Stimulated activated CD8-positive, alpha-beta memory T cell treated with anti-CD3 and anti-CD28 coated beads, Interleukin-7, amount 100 ng/mL, for 48 hours (primary cell): ENCODE measurements around the gene HTR3D.
"Not testable (repeated sequence)": the region's sequence is repeated elsewhere in the genome, so short reads cannot be mapped to it uniquely, and the experiment has no call there.

Experiments
- DNase-seq, 2 donors: peaks; one replicate each; pipeline ENCODE4 v3.0.0-alpha.2; 2020; ENCODE audit warnings: low read depth in 1 of 2; ENCODE audit errors: extremely low read depth in 1 of 2

Gene HTR3D, protein sequence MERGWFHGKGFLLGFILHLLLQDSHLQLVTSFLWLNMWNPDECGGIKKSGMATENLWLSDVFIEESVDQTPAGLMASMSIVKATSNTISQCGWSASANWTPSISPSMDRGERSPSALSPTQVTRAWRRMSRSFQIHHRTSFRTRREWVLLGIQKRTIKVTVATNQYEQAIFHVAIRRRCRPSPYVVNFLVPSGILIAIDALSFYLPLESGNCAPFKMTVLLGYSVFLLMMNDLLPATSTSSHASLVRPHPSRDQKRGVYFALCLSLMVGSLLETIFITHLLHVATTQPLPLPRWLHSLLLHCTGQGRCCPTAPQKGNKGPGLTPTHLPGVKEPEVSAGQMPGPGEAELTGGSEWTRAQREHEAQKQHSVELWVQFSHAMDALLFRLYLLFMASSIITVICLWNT

DNA sequence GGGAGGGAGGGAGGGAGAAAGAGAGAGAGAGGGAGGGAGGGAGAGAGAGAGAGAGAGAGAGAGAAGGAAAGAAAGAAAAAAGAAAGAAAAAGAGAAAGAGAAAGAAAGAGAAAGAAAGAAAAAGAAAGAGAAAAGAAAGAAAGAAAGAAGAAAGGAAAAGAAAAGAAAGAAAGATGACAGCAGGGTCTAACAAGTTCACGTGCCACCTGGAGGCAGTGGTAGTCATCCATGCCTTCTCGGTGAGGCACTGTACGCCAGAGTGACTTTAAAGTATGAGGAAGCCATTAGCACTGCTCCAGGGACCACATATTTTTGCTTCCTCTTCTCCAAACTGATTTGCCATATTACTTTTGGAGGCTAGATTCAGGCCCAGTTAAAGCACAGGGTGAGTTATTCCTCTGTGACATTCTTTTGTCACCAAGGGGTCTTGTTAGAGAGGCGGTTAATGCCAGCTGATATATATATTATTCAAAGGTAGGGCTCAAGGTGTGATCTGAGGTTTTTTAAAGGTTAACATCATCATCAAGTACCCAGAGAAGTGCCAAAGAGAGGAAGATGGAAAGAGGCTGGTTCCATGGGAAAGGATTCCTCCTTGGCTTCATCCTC, at the start of gene HTR3D:
HTR3D (plus strand) TSS at position 556 of the 606 bp plus-strand sequence; CDS start at position 556, 0 bp downstream.
- no peak for DNase-seq

- DNase-seq, result no peak
Observed at GRCh38 chr3:183981990-183982644, 49.4 kb upstream of the HTR3D start.

DNA sequence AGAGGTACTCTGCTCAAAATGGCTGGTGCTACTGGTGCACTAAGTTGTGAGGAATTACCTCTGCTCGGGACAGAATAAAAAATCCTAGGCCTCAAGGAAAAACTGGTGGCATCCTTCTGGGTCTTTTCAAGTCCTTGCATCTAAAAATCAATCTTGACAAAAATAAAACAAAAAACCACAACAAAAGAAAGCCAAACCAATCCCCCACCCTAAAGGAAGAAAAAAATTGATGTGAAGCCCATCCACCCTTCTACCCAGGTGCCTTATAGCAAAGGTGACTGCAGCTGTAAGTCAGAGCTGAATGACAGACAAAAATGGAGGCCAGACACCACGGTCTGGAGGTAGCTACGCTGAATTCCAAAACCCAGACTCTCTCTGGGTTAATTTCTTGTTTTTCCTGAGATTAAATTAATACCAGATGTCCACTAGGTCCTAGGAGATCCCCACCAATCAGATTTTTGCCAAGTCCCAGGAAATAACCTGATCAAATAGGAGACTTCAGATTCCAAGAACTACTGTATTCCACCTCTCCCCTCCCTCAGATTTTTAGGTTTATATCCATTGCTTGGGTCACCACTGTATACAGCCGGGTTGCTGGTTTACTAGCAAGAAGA, 47.3 kb upstream of the HTR3D start:
- DNase-seq, result no peak

DNA sequence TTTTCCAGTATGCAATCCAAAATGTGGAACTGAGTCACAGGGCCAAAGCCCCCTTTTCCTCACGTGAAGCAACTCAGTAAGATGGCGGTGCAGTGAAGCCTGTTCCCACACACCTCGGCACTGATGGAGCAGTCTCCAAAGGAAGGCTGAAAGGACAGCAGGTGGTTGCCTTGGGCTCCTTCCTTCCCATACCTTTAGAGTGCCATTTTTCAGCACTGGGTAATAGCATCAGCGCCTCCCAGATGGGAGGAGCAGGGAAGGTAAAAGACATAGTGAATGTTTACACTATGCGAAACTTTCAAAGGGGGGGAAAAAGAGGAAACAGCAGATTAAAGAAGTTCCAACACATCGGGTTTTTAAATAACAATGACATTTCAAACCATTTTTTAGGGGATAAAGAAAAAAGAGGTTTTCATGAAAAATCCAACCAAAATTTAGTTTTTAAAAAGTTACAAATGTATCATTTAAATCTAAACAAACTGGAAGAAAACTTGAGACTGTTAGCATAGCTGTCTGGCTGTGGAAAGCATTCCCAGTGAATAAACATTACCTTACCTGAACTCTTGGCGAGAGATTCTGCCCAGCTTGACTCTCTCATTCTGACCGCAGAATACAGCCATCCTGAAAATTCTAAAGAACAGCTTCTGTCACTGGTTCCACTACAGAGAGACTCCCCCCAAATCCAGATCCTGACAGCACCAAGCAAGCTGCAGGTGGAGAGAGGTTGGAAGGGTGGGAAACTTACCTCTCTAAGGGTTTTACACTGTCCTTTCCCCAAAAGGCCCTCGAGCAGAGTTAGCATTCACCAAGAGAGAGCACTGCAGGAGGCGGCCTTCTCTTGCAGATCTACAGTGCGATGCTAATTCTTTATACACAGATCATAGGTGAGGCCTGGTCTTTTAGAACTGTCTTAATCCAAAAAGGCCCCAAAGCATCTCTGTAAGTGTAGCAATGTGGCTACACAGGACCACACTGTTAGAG, 46.5 kb upstream of the HTR3D start:
- DNase-seq, result no peak

DNA sequence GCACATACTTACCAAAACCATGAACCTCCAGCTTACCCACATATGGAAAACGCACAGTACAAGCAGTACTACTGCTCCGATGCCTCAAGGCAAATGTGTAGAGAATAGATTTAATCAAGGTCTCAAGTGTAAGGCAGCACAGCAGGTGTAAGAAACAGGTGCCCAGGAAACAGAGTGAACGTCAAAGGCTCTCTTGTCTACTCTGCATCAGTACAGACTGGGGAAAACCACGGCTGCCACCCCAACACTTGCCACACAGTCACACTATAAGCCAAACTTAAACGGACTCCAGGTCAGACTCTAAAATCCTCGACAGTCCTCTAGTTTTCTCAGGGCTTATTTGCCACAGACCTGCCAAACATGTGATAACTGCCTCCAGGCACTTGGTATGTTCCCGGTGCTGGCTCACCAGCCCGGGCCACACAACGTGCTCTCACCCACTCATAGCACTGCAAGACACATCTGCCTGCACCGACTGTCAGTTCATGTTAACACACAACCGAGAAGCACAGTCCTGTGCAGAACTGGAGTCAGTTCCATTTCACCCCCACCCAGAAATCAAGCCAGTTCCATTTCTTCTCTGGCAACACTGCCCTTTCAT, 44.4 kb upstream of the HTR3D start:
- no peak for DNase-seq

DNA sequence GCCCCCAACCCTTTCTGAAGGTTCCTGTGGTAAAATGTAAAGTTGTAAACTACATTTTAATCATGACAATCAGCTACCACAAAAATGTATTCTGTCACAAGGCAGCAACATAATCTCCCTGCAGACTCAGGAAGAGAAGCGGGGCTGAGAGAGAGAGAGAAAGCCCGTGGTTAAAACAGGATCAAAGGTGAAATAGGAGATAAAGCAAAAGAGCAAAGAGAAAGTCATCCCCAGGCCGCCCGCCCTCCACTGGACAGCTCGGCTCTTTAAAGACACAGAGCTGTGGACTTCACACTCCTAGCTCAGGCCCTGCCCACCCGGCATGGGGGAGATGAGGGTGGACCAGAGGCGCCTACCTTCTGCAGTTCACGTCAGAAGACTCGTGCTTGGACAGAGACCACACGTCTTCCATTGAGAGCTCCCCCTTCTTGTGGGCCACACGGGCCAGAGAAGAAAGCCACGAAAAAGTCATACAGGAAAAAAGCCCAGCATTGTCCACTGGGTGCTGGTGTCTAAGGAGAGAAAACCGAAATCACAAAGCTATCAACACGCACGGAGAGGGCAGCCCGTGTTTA, 43.2 kb upstream of the HTR3D start:
- no peak for DNase-seq

GRCh38 chr3:183991403-183991802, 40.1 kb upstream of the HTR3D start:
- DNase-seq, result no peak

GRCh38 chr3:184001761-184002160, 29.8 kb upstream of the HTR3D start:
- DNase-seq, result no peak

DNA sequence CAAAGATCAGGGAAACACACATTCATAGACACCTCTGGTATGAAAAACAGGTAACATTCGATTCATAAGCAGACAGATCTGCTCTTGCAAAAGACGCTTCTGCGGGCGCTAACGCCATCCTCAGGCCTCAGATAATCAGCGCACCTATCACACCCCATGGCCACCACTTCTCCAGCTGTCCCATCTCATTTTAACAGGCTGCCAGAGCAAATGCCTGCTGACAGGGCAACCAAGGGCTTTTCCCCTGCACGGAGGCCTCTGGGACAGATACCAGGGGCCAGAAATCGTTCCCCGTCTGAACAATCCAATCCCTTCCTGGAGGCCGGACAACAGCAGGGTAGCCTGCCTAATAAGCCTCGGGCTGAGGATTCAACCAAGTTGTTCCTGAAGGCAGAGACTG, 29.1 kb upstream of the HTR3D start:
- DNase-seq, result no peak

DNA sequence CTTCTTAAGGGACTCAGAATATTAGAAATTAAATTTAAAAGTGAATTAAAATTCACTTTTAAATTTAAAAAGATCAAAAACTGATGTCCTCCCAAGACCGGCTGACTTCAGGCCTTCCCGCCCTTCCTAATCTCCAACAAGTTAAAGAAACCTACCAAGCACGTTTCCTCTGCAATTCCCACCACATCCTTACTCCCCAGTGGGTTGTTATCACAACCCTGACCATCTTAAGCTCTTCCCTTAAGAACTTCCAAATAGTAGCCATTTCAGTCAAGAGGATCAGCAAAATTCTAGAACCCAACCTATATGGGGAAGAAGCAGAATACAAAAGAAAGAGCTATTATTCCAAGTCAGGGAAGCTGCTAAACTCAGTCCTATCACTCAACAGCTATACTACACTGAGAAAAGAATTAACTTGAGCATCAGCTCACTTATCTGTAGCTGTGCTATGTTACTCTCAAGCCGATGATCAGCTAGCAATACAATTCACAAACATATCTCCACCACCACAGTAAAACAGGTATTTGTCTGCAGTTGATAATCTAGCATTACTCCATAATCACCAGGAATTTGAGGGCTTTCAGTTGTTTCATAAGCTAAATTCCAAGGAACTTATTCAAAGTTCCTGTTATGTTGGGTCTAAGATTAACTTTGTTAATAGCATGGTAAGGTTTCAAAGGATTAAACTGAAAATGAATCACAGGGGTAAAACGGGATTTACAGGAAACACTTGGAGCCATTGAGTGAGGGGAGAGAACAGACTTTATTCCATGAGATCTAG, 28.2 kb upstream of the HTR3D start:
- no peak for DNase-seq

DNA sequence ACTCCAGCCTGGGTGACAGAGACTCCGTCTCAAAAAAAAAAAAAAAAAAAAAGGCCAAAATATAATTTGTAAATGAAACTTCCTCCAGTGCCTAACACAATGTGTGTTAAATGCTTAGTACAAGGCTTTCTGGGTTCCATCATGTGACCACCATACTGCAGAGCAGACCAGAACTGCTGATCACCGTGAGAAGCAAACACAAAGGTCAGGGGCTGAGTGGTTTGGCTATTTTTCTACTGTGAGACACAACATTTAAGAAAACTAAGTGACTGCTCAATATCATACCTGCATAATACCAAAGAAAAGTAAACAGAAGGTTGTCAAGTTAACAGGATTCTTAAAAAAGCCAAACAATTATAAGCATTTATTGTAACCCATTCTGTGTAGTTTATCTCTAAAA, 27.1 kb upstream of the HTR3D start:
- DNase-seq, result no peak

- no peak for DNase-seq
Observed at GRCh38 chr3:184005941-184006507, 25.5 kb upstream of the HTR3D start.

DNA sequence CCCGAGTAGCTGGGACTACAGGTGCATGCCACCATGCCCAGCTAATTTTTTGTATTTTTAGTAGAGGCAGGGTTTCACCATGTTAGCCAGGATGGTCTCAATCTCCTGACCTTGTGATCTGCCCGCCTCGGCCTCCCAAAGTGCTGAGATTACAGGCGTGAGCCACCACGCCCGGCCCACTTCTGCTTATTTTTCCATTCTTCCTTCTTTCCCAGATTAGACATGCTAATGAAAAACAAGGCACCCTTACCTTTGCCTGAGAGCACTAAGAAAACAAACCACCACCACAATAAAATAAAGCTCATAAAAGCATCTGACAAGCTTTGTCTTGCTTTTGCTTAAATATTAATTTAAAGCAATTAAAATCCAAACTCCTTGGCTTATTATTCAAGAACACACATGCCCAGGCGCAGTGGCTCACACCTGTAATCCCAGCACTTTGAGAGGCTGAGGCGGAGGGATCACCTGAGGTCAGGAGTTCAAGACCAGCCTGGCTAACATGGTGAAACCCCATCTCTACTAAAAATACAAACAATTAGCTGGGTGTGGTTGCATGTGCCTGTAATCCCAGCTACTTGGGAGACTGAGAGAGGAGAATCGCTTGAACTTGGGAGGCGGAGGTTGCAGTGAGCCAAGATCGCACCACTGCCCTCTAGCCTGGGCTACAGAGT, 24.3 kb upstream of the HTR3D start:
- DNase-seq, result not testable (repeated sequence)

DNA sequence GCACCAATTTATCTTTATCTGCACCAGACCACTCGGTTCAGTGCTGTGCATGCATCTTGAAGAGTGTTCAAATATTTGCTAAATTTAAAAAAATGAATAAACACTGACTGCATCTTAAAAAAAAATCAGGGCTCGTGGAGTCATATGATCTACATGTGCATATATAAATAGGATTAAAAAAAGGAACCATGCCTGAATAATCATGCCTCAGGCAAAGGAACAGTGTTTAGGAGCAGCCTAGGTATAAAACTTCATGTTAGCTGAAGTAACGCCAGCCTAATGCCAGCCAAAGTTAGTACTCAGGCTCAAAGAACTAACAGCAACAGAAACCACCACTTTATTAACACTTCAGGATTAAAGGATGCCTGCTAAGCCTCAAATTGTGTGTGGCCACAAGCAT, 23.4 kb upstream of the HTR3D start:
- DNase-seq, result no peak

DNA sequence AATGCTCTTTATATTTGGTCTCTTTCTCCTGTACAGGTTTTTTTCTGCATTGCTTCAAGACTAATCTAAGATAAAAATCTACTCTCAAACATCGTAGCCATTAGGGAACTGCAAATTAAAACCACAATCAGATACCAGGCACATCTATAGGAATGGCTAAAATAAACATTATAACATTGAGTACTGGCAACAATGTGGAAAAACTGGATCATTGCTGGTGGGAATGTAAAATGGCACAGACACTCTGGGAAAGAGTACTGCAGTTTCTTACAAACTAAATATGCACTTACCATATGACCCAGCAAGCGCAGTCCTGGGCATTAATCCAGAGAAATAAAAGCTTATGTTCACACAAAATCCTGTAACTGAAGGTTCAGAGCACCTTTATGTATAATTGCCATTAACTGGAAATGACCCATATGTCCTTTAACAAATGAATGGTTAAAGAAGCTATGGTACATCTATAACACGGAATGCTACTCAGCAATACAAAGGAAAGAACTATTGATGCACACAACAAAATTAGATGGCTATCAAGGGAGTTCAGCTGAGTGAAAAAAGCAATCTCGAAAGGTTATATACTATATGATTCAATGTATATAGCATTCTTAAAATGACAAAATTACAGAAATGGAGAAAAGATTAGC, 20.2 kb upstream of the HTR3D start:
- DNase-seq, result no peak

GRCh38 chr3:184011937-184012889, 19.3 kb upstream of the HTR3D start:
- no peak for DNase-seq
